D721Med (cell line): Measurements from ENCODE around the gene DLG3.
"Not testable (repeated sequence)": the region's sequence is repeated elsewhere in the genome, so short reads cannot be mapped to it uniquely, and the experiment has no call there.

Source experiments
- DNase-seq: peaks from one replicate; pipeline ENCODE4 v3.0.0; 2011; ENCODE audit warnings: low spot score; ENCODE audit not compliant: insufficient read length
- FAIRE-seq: peaks from 2 replicates; lab custom pipeline; 2011; peaks lifted over from hg19 to GRCh38; lab: Jason Lieb, UNC
- TF ChIP-seq, protein P1 (sequence below): IDR thresholded peaks from 2 replicates; pipeline ENCODE4 v1.5.1; 2012; ENCODE audit warnings: mild to moderate bottlenecking, control low read depth; ENCODE audit not compliant: insufficient read depth; ENCODE audit errors: missing control alignments

The DLG3 gene

GRCh38 chrX:70444326-70444945 is at the start of gene DLG3:
Gene DLG3 (plus strand): TSS chrX:70444835. CDS start chrX:70445202, 367 bp downstream.
- DNase-seq = peak; percentile 68
- no peak for FAIRE-seq
- TF ChIP-seq, protein P1, sequence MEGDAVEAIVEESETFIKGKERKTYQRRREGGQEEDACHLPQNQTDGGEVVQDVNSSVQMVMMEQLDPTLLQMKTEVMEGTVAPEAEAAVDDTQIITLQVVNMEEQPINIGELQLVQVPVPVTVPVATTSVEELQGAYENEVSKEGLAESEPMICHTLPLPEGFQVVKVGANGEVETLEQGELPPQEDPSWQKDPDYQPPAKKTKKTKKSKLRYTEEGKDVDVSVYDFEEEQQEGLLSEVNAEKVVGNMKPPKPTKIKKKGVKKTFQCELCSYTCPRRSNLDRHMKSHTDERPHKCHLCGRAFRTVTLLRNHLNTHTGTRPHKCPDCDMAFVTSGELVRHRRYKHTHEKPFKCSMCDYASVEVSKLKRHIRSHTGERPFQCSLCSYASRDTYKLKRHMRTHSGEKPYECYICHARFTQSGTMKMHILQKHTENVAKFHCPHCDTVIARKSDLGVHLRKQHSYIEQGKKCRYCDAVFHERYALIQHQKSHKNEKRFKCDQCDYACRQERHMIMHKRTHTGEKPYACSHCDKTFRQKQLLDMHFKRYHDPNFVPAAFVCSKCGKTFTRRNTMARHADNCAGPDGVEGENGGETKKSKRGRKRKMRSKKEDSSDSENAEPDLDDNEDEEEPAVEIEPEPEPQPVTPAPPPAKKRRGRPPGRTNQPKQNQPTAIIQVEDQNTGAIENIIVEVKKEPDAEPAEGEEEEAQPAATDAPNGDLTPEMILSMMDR = no peak

DNA sequence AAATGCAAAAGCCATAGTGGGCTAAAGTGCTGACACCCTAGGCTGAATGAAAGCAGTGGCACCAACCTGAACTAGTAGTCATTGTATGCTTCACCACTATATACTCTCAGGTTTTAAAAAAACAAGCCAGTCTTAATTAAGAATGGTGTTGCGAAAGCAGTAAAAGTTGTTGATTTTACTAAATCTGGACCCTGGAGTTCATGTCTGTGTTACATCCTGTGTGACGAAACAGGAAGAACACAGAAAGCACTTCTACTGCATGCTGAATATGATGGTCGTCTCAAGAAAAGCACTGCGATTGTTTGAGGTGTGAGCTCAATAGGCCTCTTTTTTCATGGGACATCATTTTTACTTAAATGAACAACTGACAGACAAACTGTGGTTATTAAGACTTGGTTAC is 45.7 kb upstream of the DLG3 start:
- TF ChIP-seq, protein P1 = no peak
- FAIRE-seq = no peak
- DNase-seq = no peak

GRCh38 chrX:70400181-70400580 is 44.5 kb upstream of the DLG3 start:
- FAIRE-seq, DNase-seq: not testable (repeated sequence)

DNA sequence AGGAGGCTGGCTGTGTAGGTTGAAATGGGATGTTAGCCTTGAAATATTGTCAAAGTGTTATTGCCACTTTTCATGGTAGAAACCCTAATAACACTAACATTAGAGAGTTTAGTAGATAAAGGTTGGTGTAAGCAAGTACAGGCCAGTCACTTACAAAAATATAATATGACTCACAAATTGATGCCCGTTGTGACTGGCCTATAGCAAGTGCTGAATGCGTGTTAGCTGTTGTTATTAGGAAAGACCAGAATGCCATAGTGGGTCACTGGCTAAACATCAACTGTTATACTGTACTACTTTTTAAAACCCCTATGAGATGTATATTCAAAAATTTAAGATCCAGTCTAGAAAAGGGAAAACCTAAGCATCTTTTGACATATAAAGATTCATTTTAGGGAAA is 41.9 kb upstream of the DLG3 start:
- no peak for FAIRE-seq

DNA sequence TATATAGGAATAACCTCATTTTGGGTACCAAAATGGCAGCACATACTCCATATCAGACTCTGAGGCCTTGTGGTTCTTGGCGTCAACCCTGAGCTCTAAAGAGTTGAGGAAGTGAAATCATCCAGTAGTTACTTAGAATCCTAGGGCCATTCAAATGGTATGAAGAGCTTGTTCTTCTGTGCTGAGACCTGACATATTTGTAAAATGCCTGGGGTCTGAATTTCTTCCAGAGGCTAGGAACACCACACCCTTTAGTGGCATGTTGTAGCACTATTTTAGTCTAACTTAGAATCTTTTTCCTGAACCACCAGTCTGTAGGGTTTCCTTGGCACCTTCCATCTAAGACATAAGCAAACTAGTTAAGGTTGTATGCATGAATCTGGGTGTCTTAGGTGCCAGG is 39.6 kb upstream of the DLG3 start:
- no peak for FAIRE-seq
- DNase-seq = no peak
- TF ChIP-seq, protein P1 = no peak

More for the DNA sequence above, 41.9 kb upstream of the DLG3 start:
- TF ChIP-seq, protein P1 = no peak
- DNase-seq = no peak

DNA sequence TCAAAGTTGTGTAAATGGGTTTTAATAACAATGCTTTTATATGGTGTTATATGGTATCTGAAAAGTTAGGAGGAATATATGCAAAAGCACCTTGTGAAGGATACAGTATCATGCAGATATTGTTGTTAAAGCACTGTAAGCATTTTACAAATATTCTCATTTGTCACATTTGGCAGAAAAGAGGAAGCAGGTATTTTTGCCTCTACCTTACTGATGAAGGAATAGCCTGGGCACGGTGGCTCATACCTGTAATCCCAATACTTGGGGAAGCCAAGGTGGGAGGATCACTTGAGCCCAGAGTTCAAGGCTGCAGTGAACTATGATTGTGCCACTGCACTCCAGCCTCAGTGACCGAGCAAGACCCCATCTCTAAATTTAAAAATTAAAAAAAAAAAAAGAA is 33.7 kb upstream of the DLG3 start:
- TF ChIP-seq, protein P1 = no peak

GRCh38 chrX:70411475-70411874 is 33.2 kb upstream of the DLG3 start:
- TF ChIP-seq, protein P1 = no peak
- DNase-seq (no peak), FAIRE-seq (no peak)

More for the DNA sequence above, 33.7 kb upstream of the DLG3 start:
- FAIRE-seq (no peak), DNase-seq (no peak)
